Neural progenitor cell (in vitro differentiated cells): ENCODE results near the gene KIAA0232.

Experiments
- CTCF ChIP-seq: fragments of 200-600 bp; sonication (generic); IDR thresholded peaks from 2 replicates; pipeline ENCODE4 v1.5.1; 2017; ENCODE audit warnings: antibody characterized with exemption, mild to moderate bottlenecking
- EZH2 ChIP-seq: fragments of 200-600 bp; sonication (generic); IDR thresholded peaks from 2 replicates; pipeline ENCODE4 v1.6.1; 2017; ENCODE audit warnings: antibody characterized with exemption, mild to moderate bottlenecking, moderate library complexity
- EZH2phosphoT487 ChIP-seq: fragments of 200-600 bp; sonication (generic); IDR thresholded peaks from 2 replicates; pipeline ENCODE4 v1.6.1; 2017; ENCODE audit warnings: antibody characterized with exemption

GRCh38 chr4:6760865-6761264, 21.7 kb upstream of the KIAA0232 start:
- TF ChIP-seq CTCF (no peak), EZH2 (no peak), EZH2phosphoT487 (no peak)
